IMR-90 (cell line): ENCODE data around the gene ARHGDIA. TPM values are rescaled to one million over a fixed set of nuclear protein-coding genes. Genes with fewer than 3 reads are reported as not detected.

ENCODE experiments used
- ATAC-seq: fragments of 200-7000 bp; cut with Tn5 transposase; 2 replicates; pipeline ENCODE4 v1.9.1; 2020; ENCODE audit warnings: low read depth, mild to moderate bottlenecking, moderate library complexity
- BruUV-seq: library from RNA; stranded (reverse); fragments of 400-500 nt; replicated peaks from 2 replicates; lab custom pipeline; 2021; lab: Mats Ljungman, UMichigan
- CTCF ChIA-PET: fragments of 300-600 bp; formaldehyde crosslinking; extraction: SDS; loops from one replicate; lab custom pipeline; 2021; ENCODE audit warnings: antibody characterized with exemption; lab: Yijun Ruan, JAX
- POLR2A ChIA-PET: fragments of 300-600 bp; sonication (Branson Sonifier 250); formaldehyde crosslinking; loops from one replicate; lab custom pipeline; 2022; ENCODE audit warnings: antibody characterized with exemption; ENCODE audit not compliant: unreplicated experiment; lab: Charles Lee
- DNase-seq: peaks from one replicate; pipeline ENCODE4 v3.0.0; 2013
- H2AFZ ChIP-seq: replicated peaks from 2 replicates; pipeline ENCODE3; 2013; ENCODE audit warnings: low read length, mild to moderate bottlenecking; ENCODE audit not compliant: poor library complexity
- H2AK5ac ChIP-seq: 2 replicates; pipeline ENCODE4 v1.6.1; 2013; ENCODE audit warnings: low read depth, low read length, inconsistent platforms
- H2AK9ac ChIP-seq: replicated peaks from 2 replicates; pipeline ENCODE3; 2013; ENCODE audit warnings: mild to moderate bottlenecking, low read depth, low read length, moderate library complexity; ENCODE audit not compliant: poor library complexity
- H2BK120ac ChIP-seq: 2 replicates; pipeline ENCODE4 v1.6.1; 2013; ENCODE audit warnings: low read depth, low read length, inconsistent platforms
- H2BK15ac ChIP-seq: 3 replicates; pipeline ENCODE4 v1.6.1; 2013; ENCODE audit warnings: low read depth, low read length, inconsistent platforms
- H2BK20ac ChIP-seq: 2 replicates; pipeline ENCODE4 v1.6.1; 2013; ENCODE audit warnings: low read depth, mild to moderate bottlenecking, inconsistent platforms, low read length, moderate library complexity
- H2BK5ac ChIP-seq: 2 replicates; pipeline ENCODE4 v1.6.1; 2013; ENCODE audit warnings: mild to moderate bottlenecking, low read depth, low read length, inconsistent platforms; ENCODE audit not compliant: poor library complexity, severe bottlenecking
- H3K14ac ChIP-seq: replicated peaks from 2 replicates; pipeline ENCODE4 v1.6.1; 2013; ENCODE audit warnings: low read depth, low read length, inconsistent platforms
- H3K18ac ChIP-seq: 2 replicates; pipeline ENCODE4 v1.6.1; 2013; ENCODE audit warnings: low read depth, low read length, control low read depth
- H3K23ac ChIP-seq: 2 replicates; pipeline ENCODE4 v1.6.1; 2013; ENCODE audit warnings: low read depth, low read length, inconsistent platforms
- H3K27ac ChIP-seq: 2 replicates; pipeline ENCODE4 v1.5.1; 2013; ENCODE audit warnings: mild to moderate bottlenecking, control low read depth, low read length; ENCODE audit not compliant: insufficient read depth
- H3K27me3 ChIP-seq: 2 replicates; pipeline ENCODE4 v1.6.1; 2013; ENCODE audit warnings: low read length; ENCODE audit not compliant: control insufficient read depth, insufficient read depth
- H3K36me3 ChIP-seq: 2 replicates; pipeline ENCODE4 v1.6.1; 2013; ENCODE audit warnings: low read length, mixed read lengths; ENCODE audit not compliant: control insufficient read depth, insufficient read depth
- H3K4ac ChIP-seq: 2 replicates; pipeline ENCODE4 v1.6.1; 2013; ENCODE audit warnings: low read depth, low read length, inconsistent platforms
- H3K4me1 ChIP-seq: 2 replicates; pipeline ENCODE4 v1.6.1; 2013; ENCODE audit warnings: low read length, mixed read lengths; ENCODE audit not compliant: control insufficient read depth, insufficient read depth
- H3K4me2 ChIP-seq: 2 replicates; pipeline ENCODE4 v1.6.1; 2013; ENCODE audit warnings: low read depth, mild to moderate bottlenecking, control low read depth, low read length, moderate library complexity
- H3K4me3 ChIP-seq: 2 replicates; pipeline ENCODE4 v1.5.1; 2013; ENCODE audit warnings: low read depth, mild to moderate bottlenecking, control low read depth, low read length, moderate library complexity; ENCODE audit not compliant: insufficient read depth
- H3K56ac ChIP-seq: 2 replicates; pipeline ENCODE4 v1.6.1; 2013; ENCODE audit warnings: low read length, inconsistent platforms; ENCODE audit not compliant: insufficient read depth; ENCODE audit errors: extremely low read depth
- H3K79me1 ChIP-seq, 2 experiments: 2 replicates each; pipeline ENCODE4 v1.6.1; 2013; ENCODE audit warnings: low read length in 2 of 2, inconsistent platforms in 1 of 2, low read depth in 1 of 2
- H3K9ac ChIP-seq: 2 replicates; pipeline ENCODE4 v1.6.1; 2013; ENCODE audit warnings: low read depth, low read length, control low read depth
- H3K9me1 ChIP-seq: 2 replicates; pipeline ENCODE4 v1.6.1; 2013; ENCODE audit warnings: low read length, inconsistent platforms; ENCODE audit not compliant: insufficient read depth
- H3K9me3 ChIP-seq: 2 replicates; pipeline ENCODE4 v1.6.1; 2013; ENCODE audit warnings: low read length; ENCODE audit not compliant: control insufficient read depth, insufficient read depth
- H4K20me1 ChIP-seq: 2 replicates; pipeline ENCODE4 v1.6.1; 2013; ENCODE audit warnings: low read length, inconsistent platforms; ENCODE audit not compliant: insufficient read depth
- H4K5ac ChIP-seq: 2 replicates; pipeline ENCODE4 v1.6.1; 2013; ENCODE audit warnings: mild to moderate bottlenecking, low read depth, low read length, control low read depth
- H4K8ac ChIP-seq, 2 experiments: 2 replicates each; pipeline ENCODE4 v1.6.1; 2013; ENCODE audit warnings: low read depth in 2 of 2, low read length in 2 of 2, control low read depth in 1 of 2, inconsistent platforms in 1 of 2
- H4K91ac ChIP-seq: 2 replicates; pipeline ENCODE4 v1.6.1; 2013; ENCODE audit warnings: low read depth, low read length, inconsistent platforms; ENCODE audit not compliant: insufficient read depth
- BHLHE40 ChIP-seq: fragments of 150-350 bp; IDR thresholded peaks from 2 replicates; pipeline ENCODE4 v1.6.1; 2016; ENCODE audit warnings: mild to moderate bottlenecking, low read depth, low read length
- CEBPB ChIP-seq: IDR thresholded peaks from 2 replicates; pipeline ENCODE4 v1.6.1; 2012; ENCODE audit warnings: low read depth, low read length, improper control_type of control experiment
- MAZ ChIP-seq: IDR thresholded peaks from 2 replicates; pipeline ENCODE4 v1.6.1; 2012; ENCODE audit warnings: low read depth, mild to moderate bottlenecking, low read length, improper control_type of control experiment, moderate library complexity, borderline replicate concordance
- POLR2A ChIP-seq: IDR thresholded peaks from 2 replicates; pipeline ENCODE4 v1.6.1; 2012; ENCODE audit warnings: mild to moderate bottlenecking, low read depth, low read length
- WGBS, 2 experiments: methylation state at CpG; one replicate each; pipeline versions ENCODE4 v1.1.5 to v1.1.7; 2013; ENCODE audit warnings: missing lambda C conversion rate in 2 of 2; ENCODE audit not compliant: insufficient read length in 1 of 2; ENCODE audit errors: extremely low coverage in 2 of 2; 5-methylcytosine and 5-hydroxymethylcytosine counted together
- dilution Hi-C: fragments of 300-500 bp; cut with HindIII; formaldehyde crosslinking; loops from one replicate; pipeline ENCODE4 v1.14.3; 2018; ENCODE audit warnings: low sequenced_read_pairs; ENCODE audit not compliant: unreplicated experiment
- in situ Hi-C: fragments of 300-500 bp; cut with MboI; formaldehyde crosslinking; loops from 3 replicates; pipeline ENCODE4 v1.14.3; 2019; ENCODE audit warnings: low sequenced_read_pairs, inconsistent platforms, mixed read lengths
- intact Hi-C: fragments of 100-400 bp; cut with micrococcal nuclease; formaldehyde crosslinking; loops from 2 replicates; pipeline ENCODE4 v1.10.0; 2022
- polyA plus RNA-seq, 3 experiments: library from polyadenylated mRNA; depleted of rRNA; stranded (reverse); fragments of >200 nt; gene quantifications; 2 replicates each; pipeline ENCODE4 v1.2.3, GENCODE V29; 2012; ENCODE audit warnings: low replicate concordance in 1 of 3
- total RNA-seq: library from RNA; depleted of rRNA; stranded (reverse); fragments of >200 nt; gene quantifications from 2 replicates; pipeline ENCODE4 v1.2.3, GENCODE V29; 2012

The ARHGDIA gene
- total and polyA plus RNA-seq, 2 of the 4 experiments (the other 2 are of a cell fraction): 62.7 to 362 TPM

GRCh38 chr17:81884968-81885367 lies 13.8 kb upstream of the ARHGDIA start:
- H3K18ac ChIP-seq: no peak overlapping the region
- in situ Hi-C loops: no loop called here
- no peak overlapping the region for H3K4me3 ChIP-seq
- H3K56ac ChIP-seq: no peak overlapping the region
- no peaks in the 10 kb centered on the region for H3K9me3 ChIP-seq
- no peak overlapping the region for H3K4ac ChIP-seq
- WGBS, 2 experiments: 100% methylated on average over 2 of the region's 5 CpGs; no CpG with 5 or more reads in 1 of the 2 experiments
- peaks cover 49 to 68% of the 10 kb centered on the region in 2 experiments for H3K79me1 ChIP-seq
- peaks cover 58% of the 10 kb centered on the region for H3K36me3 ChIP-seq
- H2AFZ ChIP-seq: no peak overlapping the region
- no peak overlapping the region for H2AK5ac ChIP-seq
- intact Hi-C loops: no loop called here
- H3K9ac ChIP-seq: no peak overlapping the region
- ChIA-PET CTCF (no interaction called here), POLR2A (no interaction called here)
- H2BK5ac ChIP-seq: no peak overlapping the region
- H3K27ac ChIP-seq: no peak overlapping the region
- no peak overlapping the region for H4K91ac ChIP-seq
- no peak overlapping the region for H4K8ac ChIP-seq
- no peak overlapping the region for H2BK20ac ChIP-seq
- BruUV-seq: no TSS peak
- no peak overlapping the region for H2BK15ac ChIP-seq
- ATAC-seq: no peak
- no peak overlapping the region for H3K23ac ChIP-seq
- no peak overlapping the region for H2AK9ac ChIP-seq
- H3K4me1 ChIP-seq: no peaks in the 10 kb centered on the region
- no peak for TF ChIP-seq BHLHE40
- no peak for TF ChIP-seq MAZ
- TF ChIP-seq POLR2A: no peak
- TF ChIP-seq CEBPB: no peak
- DNase-seq: no peak
- H3K27me3 ChIP-seq: no peaks in the 10 kb centered on the region
- H3K4me2 ChIP-seq: no peak overlapping the region
- no peak overlapping the region for H3K14ac ChIP-seq
- no peaks in the 10 kb centered on the region for H3K9me1 ChIP-seq
- dilution Hi-C loops: no loop called here
- no peak overlapping the region for H4K5ac ChIP-seq
- no peak overlapping the region for H2BK120ac ChIP-seq
- peaks cover 20% of the 10 kb centered on the region for H4K20me1 ChIP-seq
